A549 (cell line): Measurements from ENCODE around the gene CLSTN2. TPM values are rescaled to one million over a fixed set of nuclear protein-coding genes. Genes with fewer than 3 reads are reported as not detected.

Source experiments
- ATAC-seq, 2 experiments: fragments of 200-7000 bp in 1 of 2; fragments of >200 bp in 1 of 2; cut with Nextera tagmentation in 1 of 2; cut with Tn5 transposase in 1 of 2; 3 replicates each; pipeline versions ENCODE4 v1.8.0 to v1.9.1; 2018 to 2020; ENCODE audit warnings: mild to moderate bottlenecking in 1 of 2, moderate library complexity in 1 of 2
- CTCF ChIA-PET: fragments of 300-600 bp; sonication (Branson Sonifier 250); formaldehyde crosslinking; extraction: SDS; loops from one replicate; lab custom pipeline; 2021; ENCODE audit warnings: antibody characterized with exemption, inconsistent platforms; lab: Yijun Ruan, JAX
- POLR2A ChIA-PET: fragments of 350-600 bp; formaldehyde crosslinking; extraction: SDS; loops from one replicate; lab custom pipeline; 2021; ENCODE audit warnings: antibody characterized with exemption, inconsistent platforms; lab: Yijun Ruan, JAX
- DNase-seq, 2 experiments: peaks; one replicate each; pipeline versions ENCODE4 v3.0.0 to v3.0.0-alpha.2; 2011 to 2016; ENCODE audit warnings: low read depth in 1 of 2, low spot score in 1 of 2
- FAIRE-seq: peaks from 2 replicates; lab custom pipeline; 2011; peaks lifted over from hg19 to GRCh38; lab: Jason Lieb, UNC
- H3K27ac ChIP-seq, 2 experiments: fragments of >200 bp; sonication (Bioruptor Twin); formaldehyde crosslinking; 3 replicates each; pipeline ENCODE4 v1.5.1; 2016 to 2017
- H3K4me1 ChIP-seq: fragments of >200 bp; sonication (Bioruptor Twin); formaldehyde crosslinking; 3 replicates; pipeline ENCODE4 v1.6.1; 2016
- H3K4me2 ChIP-seq: fragments of >200 bp; sonication (Bioruptor Twin); formaldehyde crosslinking; 3 replicates; pipeline ENCODE4 v1.6.1; 2016
- H3K4me3 ChIP-seq: fragments of >200 bp; sonication (Bioruptor Twin); formaldehyde crosslinking; 3 replicates; pipeline ENCODE4 v1.5.1; 2016
- H3K9me3 ChIP-seq: fragments of >200 bp; sonication (Bioruptor Twin); formaldehyde crosslinking; 3 replicates; pipeline ENCODE4 v1.6.1; 2016
- ESRRA ChIP-seq: fragments of 150-350 bp; IDR thresholded peaks from 2 replicates; pipeline ENCODE4 v1.6.1; 2014; ENCODE audit warnings: mild to moderate bottlenecking, low read length, borderline replicate concordance
- FOSB ChIP-seq: fragments of 250-450 bp; sonication (Bioruptor Pico); IDR thresholded peaks from 2 replicates; pipeline ENCODE4 v1.5.0; 2020; ENCODE audit warnings: mild to moderate bottlenecking, moderate library complexity
- FOXS1 ChIP-seq: fragments of 250-450 bp; sonication (Bioruptor Pico); IDR thresholded peaks from 2 replicates; pipeline ENCODE4 v1.5.0; 2020; ENCODE audit warnings: mild to moderate bottlenecking, moderate library complexity
- HMGXB4 ChIP-seq: fragments of 250-450 bp; sonication (Bioruptor Pico); IDR thresholded peaks from 2 replicates; pipeline ENCODE4 v1.5.0; 2021; ENCODE audit warnings: mild to moderate bottlenecking, moderate library complexity, borderline replicate concordance
- HOXA7 ChIP-seq: fragments of 250-450 bp; sonication (Bioruptor Pico); IDR thresholded peaks from 2 replicates; pipeline ENCODE4 v1.5.0; 2020; ENCODE audit warnings: mild to moderate bottlenecking, moderate library complexity
- HOXB13 ChIP-seq: fragments of 250-450 bp; sonication (Bioruptor Pico); IDR thresholded peaks from 2 replicates; pipeline ENCODE4 v1.5.0; 2020; ENCODE audit warnings: low read depth, mild to moderate bottlenecking, moderate library complexity
- HOXB5 ChIP-seq: fragments of 250-450 bp; sonication (Bioruptor Pico); IDR thresholded peaks from 2 replicates; pipeline ENCODE4 v1.5.0; 2020; ENCODE audit warnings: mild to moderate bottlenecking, moderate library complexity
- MAFK ChIP-seq: fragments of 450-650 bp; IDR thresholded peaks from 2 replicates; pipeline ENCODE4 v1.6.1; 2014; ENCODE audit not compliant: partially characterized antibody
- MYC ChIP-seq: IDR thresholded peaks from 2 replicates; pipeline ENCODE4 v1.6.1; 2012; ENCODE audit warnings: mild to moderate bottlenecking, inconsistent platforms, low read length, improper control_type of control experiment, borderline replicate concordance
- NPAS2 ChIP-seq: fragments of 250-450 bp; sonication (Bioruptor Pico); IDR thresholded peaks from 2 replicates; pipeline ENCODE4 v1.8.0; 2022; ENCODE audit warnings: mild to moderate bottlenecking, moderate library complexity, borderline replicate concordance
- PHF8 ChIP-seq: fragments of 200-600 bp; sonication (generic); IDR thresholded peaks from 2 replicates; pipeline ENCODE4 v1.6.1; 2016; ENCODE audit warnings: low read depth, mild to moderate bottlenecking, antibody characterized with exemption, moderate library complexity, borderline replicate concordance
- RAD21 ChIP-seq, 2 experiments: fragments of >200 bp in 1 of 2; sonication (Bioruptor Twin) in 1 of 2; formaldehyde crosslinking in 1 of 2; IDR thresholded peaks in 1 of 2; conservative IDR thresholded peaks in 1 of 2; 2 replicates in 1 of 2; 3 replicates in 1 of 2; pipeline ENCODE4 v1.6.1; 2012 to 2018; ENCODE audit warnings: inconsistent platforms in 1 of 2
- REST ChIP-seq: fragments of 200-600 bp; sonication (generic); IDR thresholded peaks from 2 replicates; pipeline ENCODE4 v1.6.1; 2016; ENCODE audit warnings: antibody characterized with exemption, mild to moderate bottlenecking, moderate library complexity
- RNF2 ChIP-seq: fragments of 200-600 bp; sonication (generic); IDR thresholded peaks from 2 replicates; pipeline ENCODE4 v1.6.1; 2016; ENCODE audit warnings: low read depth, mild to moderate bottlenecking, antibody characterized with exemption, moderate library complexity, borderline replicate concordance
- SREBF2 ChIP-seq: fragments of 450-650 bp; IDR thresholded peaks from 2 replicates; pipeline ENCODE4 v1.6.1; 2014; ENCODE audit warnings: mild to moderate bottlenecking, moderate library complexity
- ZFP36 ChIP-seq: fragments of 450-650 bp; IDR thresholded peaks from 2 replicates; pipeline ENCODE4 v1.6.1; 2014; ENCODE audit warnings: borderline replicate concordance; ENCODE audit not compliant: partially characterized antibody
- ZNF302 ChIP-seq: fragments of 250-450 bp; sonication (Bioruptor Pico); IDR thresholded peaks from 2 replicates; pipeline ENCODE4 v1.9.0; 2021; ENCODE audit warnings: inconsistent platforms, mild to moderate bottlenecking, moderate library complexity
- WGBS: methylation state at CpG from one replicate; pipeline ENCODE4 v1.1.6; 2017; ENCODE audit errors: missing lambda C conversion rate; 5-methylcytosine and 5-hydroxymethylcytosine counted together
- polyA plus RNA-seq, 4 experiments: library from polyadenylated mRNA; depleted of rRNA in 3 of 4; stranded (reverse); fragments of >200 nt; fragmentation: RNase III in 1 of 4; extraction: RNeasy Plus Mini Kit Qiagen cat#74134 plus additional on column Dnase treatment in 1 of 4; gene quantifications; 2 replicates in 3 of 4; 3 replicates in 1 of 4; pipeline ENCODE4 v1.2.3, GENCODE V29; 2011 to 2017

Gene CLSTN2
- polyA plus RNA-seq, 2 of the 4 experiments (the other 2 are of a cell fraction) = 0.03 to 0.04 TPM

- TF ChIP-seq HOXB5 (CRISPR knock-in tag) (no peak), FOSB (CRISPR knock-in tag) (no peak), ESRRA (no peak), HMGXB4 (CRISPR knock-in tag) (no peak), SREBF2 (no peak), FOXS1 (CRISPR knock-in tag) (no peak), HOXB13 (no peak)
- POLR2A ChIA-PET = no interaction called here
- no peak overlapping the region for H3K4me3 ChIP-seq
- H3K27ac ChIP-seq = no peak overlapping the region
- H3K4me2 ChIP-seq = no peak overlapping the region
- ATAC-seq = no peak
- no peaks in the 10 kb centered on the region for H3K9me3 ChIP-seq
- FAIRE-seq = no peak
- CTCF ChIA-PET = no interaction called here
- peaks cover 8% of the 10 kb centered on the region; the same call in 1 of the 3 replicates for H3K4me1 ChIP-seq
- no peak for DNase-seq
- 54% methylated on average over 7 of the region's 7 CpGs for WGBS
Observed at GRCh38 chr3:140443073-140443472, 508.1 kb downstream of the CLSTN2 start.

- ChIA-PET CTCF (no interaction called here), POLR2A (no interaction called here)
Observed at GRCh38 chr3:140443806-140444205, 508.8 kb downstream of the CLSTN2 start.

GRCh38 chr3:140446734-140447133 is 511.7 kb downstream of the CLSTN2 start:
- Histone ChIP-seq H3K4me2 (no peak overlapping the region), H3K27ac (no peak overlapping the region), H3K9me3 (no peaks in the 10 kb centered on the region), H3K4me1 (no peaks in the 10 kb centered on the region), H3K4me3 (no peak overlapping the region)
- DNase-seq (no peak), ATAC-seq (no peak), FAIRE-seq (no peak)
- 21% methylated on average over 2 of the region's 2 CpGs for WGBS
- TF ChIP-seq RNF2 = no peak
- ChIA-PET CTCF (no interaction called here), POLR2A (no interaction called here)

More at GRCh38 chr3:140443806-140444205, 508.8 kb downstream of the CLSTN2 start:
- TF ChIP-seq RAD21 (conservative IDR thresholded peaks at IDR 0.05 in 1 of 2, IDR thresholded peaks at IDR 0.05 in 1 of 2) = no peak
- TF ChIP-seq HOXA7 = no peak
- TF ChIP-seq MAFK = no peak
- TF ChIP-seq NPAS2 (CRISPR knock-in tag) = no peak
- TF ChIP-seq PHF8 = no peak
- no peak for TF ChIP-seq ZNF302 (CRISPR knock-in tag)
- TF ChIP-seq ZFP36 = no peak
- no peak for TF ChIP-seq RNF2
- TF ChIP-seq MYC = no peak
- TF ChIP-seq REST = no peak
- FAIRE-seq = no peak
- no peak for ATAC-seq
- Histone ChIP-seq H3K4me2 (no peak overlapping the region), H3K4me3 (no peak overlapping the region), H3K4me1 (peaks cover 8% of the 10 kb centered on the region; the same call in 1 of the 3 replicates), H3K9me3 (no peaks in the 10 kb centered on the region), H3K27ac (no peak overlapping the region)
- WGBS = 45% methylated on average over 3 of the region's 3 CpGs
- no peak for DNase-seq
